GM12878 (cell line): ENCODE measurements around the gene LRRC57. TPM values are rescaled to one million over a fixed set of nuclear protein-coding genes. Genes with fewer than 3 reads are reported as not detected.

Experiments used
- CEBPB ChIP-seq, 2 experiments: fragments of 150-350 bp in 1 of 2; IDR thresholded peaks; 2 replicates each; pipeline ENCODE4 v1.6.1; 2012 to 2014; ENCODE audit warnings: low read depth in 2 of 2, low read length in 2 of 2, borderline replicate concordance in 1 of 2, inconsistent platforms in 1 of 2
- CHD2 ChIP-seq: IDR thresholded peaks from 2 replicates; pipeline ENCODE4 v1.6.1; 2011; ENCODE audit warnings: low read depth, low read length, improper control_type of control experiment, borderline replicate concordance
- GATAD2B ChIP-seq: fragments of 450-650 bp; conservative IDR thresholded peaks from 2 replicates; pipeline ENCODE4 v1.6.1; 2017; ENCODE audit warnings: low read depth, mild to moderate bottlenecking, moderate library complexity
- HCFC1 ChIP-seq: fragments of 150-350 bp; IDR thresholded peaks from 2 replicates; pipeline ENCODE4 v1.6.1; 2014; ENCODE audit warnings: low read length
- NBN ChIP-seq: fragments of 450-650 bp; IDR thresholded peaks from 2 replicates; pipeline ENCODE4 v1.6.1; 2016
- NRF1 ChIP-seq: conservative IDR thresholded peaks from 2 replicates; pipeline ENCODE4 v1.6.1; 2011; ENCODE audit warnings: mild to moderate bottlenecking, low read depth, low read length, improper control_type of control experiment
- PAX5 ChIP-seq: IDR thresholded peaks from 2 replicates; pipeline ENCODE4 v1.6.1; 2011; ENCODE audit warnings: low read depth, low read length, borderline replicate concordance
- PML ChIP-seq: IDR thresholded peaks from 2 replicates; pipeline ENCODE4 v1.6.1; 2012; ENCODE audit warnings: low read length, inconsistent platforms
- RAD21 ChIP-seq: IDR thresholded peaks from 2 replicates; pipeline ENCODE4 v1.6.1; 2011; ENCODE audit warnings: mild to moderate bottlenecking, low read depth, low read length, moderate library complexity; ENCODE audit not compliant: insufficient read depth
- RAD51 ChIP-seq: fragments of 450-650 bp; IDR thresholded peaks from 2 replicates; pipeline ENCODE4 v1.6.1; 2016; ENCODE audit warnings: moderate library complexity, mild to moderate bottlenecking, inconsistent platforms
- RUNX3 ChIP-seq: IDR thresholded peaks from 2 replicates; pipeline ENCODE4 v1.6.1; 2012; ENCODE audit warnings: low read length, inconsistent platforms
- polyA plus RNA-seq, 11 experiments: library from polyadenylated mRNA; depleted of rRNA in 4 of 11; unstranded in 6 of 11; stranded (reverse) in 5 of 11; fragments of >200 nt; fragmentation: Nextera tagmentation in 4 of 11; fragmentation: Illumina TruSeq in 1 of 11; extraction: Ambion mirVana in 4 of 11; extraction: Trizol in 1 of 11; gene quantifications; 1 replicate in 1 of 11; 2 replicates in 10 of 11; pipeline versions ENCODE4 v1.2.1 to v1.2.3, GENCODE V29; 2011 to 2016; ENCODE audit warnings: inconsistent platforms in 2 of 11, missing spikeins in 2 of 11, low read depth in 1 of 11
- total RNA-seq, 4 experiments: library from RNA; depleted of rRNA in 3 of 4; stranded (reverse); fragments of >200 nt in 3 of 4; fragmentation: Illumina TruSeq in 1 of 4; extraction: Trizol in 1 of 4; gene quantifications; 2 replicates each; pipeline versions ENCODE4 v1.2.1 to v1.2.3, GENCODE V29; 2013 to 2021
- TF ChIP-seq, protein P1 (sequence below): fragments of 450-650 bp; formaldehyde crosslinking; IDR thresholded peaks from 2 replicates; pipeline ENCODE4 v1.5.0; 2022; ENCODE audit warnings: mild to moderate bottlenecking, missing genetic modification characterization
- TF ChIP-seq, protein P2 (sequence below): fragments of 450-650 bp; IDR thresholded peaks from 2 replicates; pipeline ENCODE4 v1.6.1; 2017; ENCODE audit warnings: low read depth, mild to moderate bottlenecking, moderate library complexity
- TF ChIP-seq, protein P3 (sequence below): IDR thresholded peaks from 2 replicates; pipeline ENCODE4 v1.6.1; 2012; ENCODE audit warnings: low read depth, low read length, improper control_type of control experiment
- TF ChIP-seq, protein P4 (sequence below): fragments of 450-650 bp; IDR thresholded peaks from 2 replicates; pipeline ENCODE4 v1.6.1; 2017; ENCODE audit warnings: mild to moderate bottlenecking, moderate library complexity
- TF ChIP-seq, protein P5 (sequence below): fragments of 450-650 bp; IDR thresholded peaks from 2 replicates; pipeline ENCODE4 v1.6.1; 2017; ENCODE audit warnings: mild to moderate bottlenecking, low read depth, inconsistent platforms; ENCODE audit not compliant: poor library complexity, severe bottlenecking

LRRC57 gene
- total and polyA plus RNA-seq, 10 of the 15 experiments (the other 5 are each of a cell fraction or from before 2014, with no cell fraction given), result 5.2 to 15.7 (median 9.6) TPM

DNA sequence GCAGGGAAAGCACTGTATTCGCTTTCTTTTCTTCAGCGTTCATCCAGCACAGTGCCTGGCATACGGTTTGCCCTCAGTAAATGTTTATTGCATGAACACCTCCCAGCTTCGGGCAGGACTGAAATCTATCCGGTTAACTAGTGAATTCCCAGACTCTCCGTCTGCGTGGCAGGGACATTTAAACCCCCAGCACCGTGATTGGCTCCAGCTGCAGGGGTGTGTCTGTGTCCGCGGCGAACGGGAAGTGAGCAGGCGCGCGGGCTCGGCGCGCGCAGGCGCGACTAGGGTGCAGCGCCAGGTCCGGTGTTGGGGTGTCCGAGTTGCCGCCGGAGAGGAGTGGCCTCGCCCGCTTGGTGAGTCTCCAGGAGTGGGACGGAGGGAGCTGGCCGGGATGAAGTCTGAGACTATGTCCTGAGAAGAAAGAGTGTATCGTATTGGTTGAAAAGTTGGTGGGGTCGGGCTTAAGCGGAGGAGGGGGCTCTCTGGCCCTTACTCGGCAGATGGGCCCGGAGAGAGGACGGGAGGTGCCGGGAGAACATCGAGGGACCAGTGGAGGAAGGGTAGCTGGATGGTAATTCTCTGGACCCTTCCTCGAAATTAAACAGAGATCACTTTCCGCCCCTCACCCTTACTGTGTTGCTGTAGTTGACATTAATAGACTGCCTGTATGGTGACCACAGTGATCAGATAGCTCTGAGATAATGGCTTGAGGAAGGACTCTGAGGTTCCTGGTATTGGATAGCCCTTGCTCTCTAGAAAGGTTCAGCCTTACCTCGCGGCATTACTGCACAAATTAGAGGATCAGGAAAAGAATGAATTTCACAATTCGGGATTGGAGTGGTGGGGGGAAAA is 53.0 kb downstream of the LRRC57 start, which contains the start of gene SNAP23 (continued):
- TF ChIP-seq, protein P1, sequence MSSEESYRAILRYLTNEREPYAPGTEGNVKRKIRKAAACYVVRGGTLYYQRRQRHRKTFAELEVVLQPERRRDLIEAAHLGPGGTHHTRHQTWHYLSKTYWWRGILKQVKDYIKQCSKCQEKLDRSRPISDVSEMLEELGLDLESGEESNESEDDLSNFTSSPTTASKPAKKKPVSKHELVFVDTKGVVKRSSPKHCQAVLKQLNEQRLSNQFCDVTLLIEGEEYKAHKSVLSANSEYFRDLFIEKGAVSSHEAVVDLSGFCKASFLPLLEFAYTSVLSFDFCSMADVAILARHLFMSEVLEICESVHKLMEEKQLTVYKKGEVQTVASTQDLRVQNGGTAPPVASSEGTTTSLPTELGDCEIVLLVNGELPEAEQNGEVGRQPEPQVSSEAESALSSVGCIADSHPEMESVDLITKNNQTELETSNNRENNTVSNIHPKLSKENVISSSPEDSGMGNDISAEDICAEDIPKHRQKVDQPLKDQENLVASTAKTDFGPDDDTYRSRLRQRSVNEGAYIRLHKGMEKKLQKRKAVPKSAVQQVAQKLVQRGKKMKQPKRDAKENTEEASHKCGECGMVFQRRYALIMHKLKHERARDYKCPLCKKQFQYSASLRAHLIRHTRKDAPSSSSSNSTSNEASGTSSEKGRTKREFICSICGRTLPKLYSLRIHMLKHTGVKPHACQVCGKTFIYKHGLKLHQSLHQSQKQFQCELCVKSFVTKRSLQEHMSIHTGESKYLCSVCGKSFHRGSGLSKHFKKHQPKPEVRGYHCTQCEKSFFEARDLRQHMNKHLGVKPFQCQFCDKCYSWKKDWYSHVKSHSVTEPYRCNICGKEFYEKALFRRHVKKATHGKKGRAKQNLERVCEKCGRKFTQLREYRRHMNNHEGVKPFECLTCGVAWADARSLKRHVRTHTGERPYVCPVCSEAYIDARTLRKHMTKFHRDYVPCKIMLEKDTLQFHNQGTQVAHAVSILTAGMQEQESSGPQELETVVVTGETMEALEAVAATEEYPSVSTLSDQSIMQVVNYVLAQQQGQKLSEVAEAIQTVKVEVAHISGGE (CRISPR knock-in tag), result no peak
- TF ChIP-seq NRF1 (peak; percentile 93), RAD51 (no peak), NBN (peak; percentile 51; the same call in 1 of the 2 replicates), GATAD2B (no peak), PAX5 (peak; percentile 36; the same call in 1 of the 2 replicates), RAD21 (no peak), CEBPB (IDR thresholded peaks at IDR 0.05; ENCODE audit: borderline replicate concordance in 1 of 2, low read depth in 2 of 2, low read length in 2 of 2) (no peak), PML (peak; percentile 75; the same call in 1 of the 2 replicates), HCFC1 (peak; percentile 29; the same call in 1 of the 2 replicates), CHD2 (peak; percentile 53; the same call in 1 of the 2 replicates), RUNX3 (0 out of 2 replicates have a peak, but pooled peaks have one; percentile 25)
- TF ChIP-seq, protein P2, sequence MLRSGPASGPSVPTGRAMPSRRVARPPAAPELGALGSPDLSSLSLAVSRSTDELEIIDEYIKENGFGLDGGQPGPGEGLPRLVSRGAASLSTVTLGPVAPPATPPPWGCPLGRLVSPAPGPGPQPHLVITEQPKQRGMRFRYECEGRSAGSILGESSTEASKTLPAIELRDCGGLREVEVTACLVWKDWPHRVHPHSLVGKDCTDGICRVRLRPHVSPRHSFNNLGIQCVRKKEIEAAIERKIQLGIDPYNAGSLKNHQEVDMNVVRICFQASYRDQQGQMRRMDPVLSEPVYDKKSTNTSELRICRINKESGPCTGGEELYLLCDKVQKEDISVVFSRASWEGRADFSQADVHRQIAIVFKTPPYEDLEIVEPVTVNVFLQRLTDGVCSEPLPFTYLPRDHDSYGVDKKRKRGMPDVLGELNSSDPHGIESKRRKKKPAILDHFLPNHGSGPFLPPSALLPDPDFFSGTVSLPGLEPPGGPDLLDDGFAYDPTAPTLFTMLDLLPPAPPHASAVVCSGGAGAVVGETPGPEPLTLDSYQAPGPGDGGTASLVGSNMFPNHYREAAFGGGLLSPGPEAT, result 0 out of 2 replicates have a peak, but pooled peaks have one; percentile 19
- TF ChIP-seq, protein P3, sequence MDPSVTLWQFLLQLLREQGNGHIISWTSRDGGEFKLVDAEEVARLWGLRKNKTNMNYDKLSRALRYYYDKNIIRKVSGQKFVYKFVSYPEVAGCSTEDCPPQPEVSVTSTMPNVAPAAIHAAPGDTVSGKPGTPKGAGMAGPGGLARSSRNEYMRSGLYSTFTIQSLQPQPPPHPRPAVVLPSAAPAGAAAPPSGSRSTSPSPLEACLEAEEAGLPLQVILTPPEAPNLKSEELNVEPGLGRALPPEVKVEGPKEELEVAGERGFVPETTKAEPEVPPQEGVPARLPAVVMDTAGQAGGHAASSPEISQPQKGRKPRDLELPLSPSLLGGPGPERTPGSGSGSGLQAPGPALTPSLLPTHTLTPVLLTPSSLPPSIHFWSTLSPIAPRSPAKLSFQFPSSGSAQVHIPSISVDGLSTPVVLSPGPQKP, result no peak
- TF ChIP-seq, protein P4, sequence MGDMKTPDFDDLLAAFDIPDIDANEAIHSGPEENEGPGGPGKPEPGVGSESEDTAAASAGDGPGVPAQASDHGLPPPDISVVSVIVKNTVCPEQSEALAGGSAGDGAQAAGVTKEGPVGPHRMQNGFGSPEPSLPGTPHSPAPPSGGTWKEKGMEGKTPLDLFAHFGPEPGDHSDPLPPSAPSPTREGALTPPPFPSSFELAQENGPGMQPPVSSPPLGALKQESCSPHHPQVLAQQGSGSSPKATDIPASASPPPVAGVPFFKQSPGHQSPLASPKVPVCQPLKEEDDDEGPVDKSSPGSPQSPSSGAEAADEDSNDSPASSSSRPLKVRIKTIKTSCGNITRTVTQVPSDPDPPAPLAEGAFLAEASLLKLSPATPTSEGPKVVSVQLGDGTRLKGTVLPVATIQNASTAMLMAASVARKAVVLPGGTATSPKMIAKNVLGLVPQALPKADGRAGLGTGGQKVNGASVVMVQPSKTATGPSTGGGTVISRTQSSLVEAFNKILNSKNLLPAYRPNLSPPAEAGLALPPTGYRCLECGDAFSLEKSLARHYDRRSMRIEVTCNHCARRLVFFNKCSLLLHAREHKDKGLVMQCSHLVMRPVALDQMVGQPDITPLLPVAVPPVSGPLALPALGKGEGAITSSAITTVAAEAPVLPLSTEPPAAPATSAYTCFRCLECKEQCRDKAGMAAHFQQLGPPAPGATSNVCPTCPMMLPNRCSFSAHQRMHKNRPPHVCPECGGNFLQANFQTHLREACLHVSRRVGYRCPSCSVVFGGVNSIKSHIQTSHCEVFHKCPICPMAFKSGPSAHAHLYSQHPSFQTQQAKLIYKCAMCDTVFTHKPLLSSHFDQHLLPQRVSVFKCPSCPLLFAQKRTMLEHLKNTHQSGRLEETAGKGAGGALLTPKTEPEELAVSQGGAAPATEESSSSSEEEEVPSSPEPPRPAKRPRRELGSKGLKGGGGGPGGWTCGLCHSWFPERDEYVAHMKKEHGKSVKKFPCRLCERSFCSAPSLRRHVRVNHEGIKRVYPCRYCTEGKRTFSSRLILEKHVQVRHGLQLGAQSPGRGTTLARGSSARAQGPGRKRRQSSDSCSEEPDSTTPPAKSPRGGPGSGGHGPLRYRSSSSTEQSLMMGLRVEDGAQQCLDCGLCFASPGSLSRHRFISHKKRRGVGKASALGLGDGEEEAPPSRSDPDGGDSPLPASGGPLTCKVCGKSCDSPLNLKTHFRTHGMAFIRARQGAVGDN, result peak; percentile 26; the same call in 1 of the 2 replicates
- TF ChIP-seq, protein P5, sequence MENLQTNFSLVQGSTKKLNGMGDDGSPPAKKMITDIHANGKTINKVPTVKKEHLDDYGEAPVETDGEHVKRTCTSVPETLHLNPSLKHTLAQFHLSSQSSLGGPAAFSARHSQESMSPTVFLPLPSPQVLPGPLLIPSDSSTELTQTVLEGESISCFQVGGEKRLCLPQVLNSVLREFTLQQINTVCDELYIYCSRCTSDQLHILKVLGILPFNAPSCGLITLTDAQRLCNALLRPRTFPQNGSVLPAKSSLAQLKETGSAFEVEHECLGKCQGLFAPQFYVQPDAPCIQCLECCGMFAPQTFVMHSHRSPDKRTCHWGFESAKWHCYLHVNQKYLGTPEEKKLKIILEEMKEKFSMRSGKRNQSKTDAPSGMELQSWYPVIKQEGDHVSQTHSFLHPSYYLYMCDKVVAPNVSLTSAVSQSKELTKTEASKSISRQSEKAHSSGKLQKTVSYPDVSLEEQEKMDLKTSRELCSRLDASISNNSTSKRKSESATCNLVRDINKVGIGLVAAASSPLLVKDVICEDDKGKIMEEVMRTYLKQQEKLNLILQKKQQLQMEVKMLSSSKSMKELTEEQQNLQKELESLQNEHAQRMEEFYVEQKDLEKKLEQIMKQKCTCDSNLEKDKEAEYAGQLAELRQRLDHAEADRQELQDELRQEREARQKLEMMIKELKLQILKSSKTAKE, result peak; percentile 33
